Measurements from ENCODE around the gene SMIM45.
A peak's percentile ranks its signal among the peaks of the same experiment; 100 is the strongest.

Gene SMIM45

GRCh38 chr22:41936894-41937169 is 15.1 kb upstream of the SMIM45 start:
- DNase-seq (ENCODE audit: low spot score), result no peak
- Histone ChIP-seq H3K4me3 (no peak overlapping the region), H3K27ac (no peak overlapping the region), H3K4me1 (peaks cover 0 to 39% of the 10 kb centered on the region in 2 donors), H3K9me3 (no peaks in the 10 kb centered on the region), H3K27me3 (no peaks in the 10 kb centered on the region), H3K36me3 (no peaks in the 10 kb centered on the region)
- TF ChIP-seq CTCF (IDR thresholded peaks at IDR 0.05), result no peak

- H3K9me3 ChIP-seq, result no peaks in the 10 kb centered on the region
- H3K4me3 ChIP-seq, result no peak overlapping the region
- TF ChIP-seq CTCF (IDR thresholded peaks at IDR 0.05), result no peak
- peaks cover 0 to 32% of the 10 kb centered on the region in 2 donors for H3K4me1 ChIP-seq
- DNase-seq (ENCODE audit: low spot score), result peak; percentile 63
- H3K27me3 ChIP-seq, result no peaks in the 10 kb centered on the region
- H3K27ac ChIP-seq, result peak overlapping the region; percentile 8 to 35
- H3K36me3 ChIP-seq, result no peaks in the 10 kb centered on the region
These were observed 11.7 kb upstream of the SMIM45 start for GRCh38 chr22:41939981-41940831.

- no peaks in the 10 kb centered on the region for H3K9me3 ChIP-seq
- no peaks in the 10 kb centered on the region for H3K36me3 ChIP-seq
- DNase-seq (ENCODE audit: low spot score), result peak; percentile 87
- H3K27me3 ChIP-seq, result no peaks in the 10 kb centered on the region
- peak; percentile 87 to 97 for TF ChIP-seq CTCF (IDR thresholded peaks at IDR 0.05)
- H3K27ac ChIP-seq, result peak overlapping the region; percentile 8 to 35
- H3K4me3 ChIP-seq, result no peak overlapping the region
- H3K4me1 ChIP-seq, result peaks cover 0 to 30% of the 10 kb centered on the region in 2 donors
These were observed 10.9 kb upstream of the SMIM45 start for GRCh38 chr22:41940832-41941765.

GRCh38 chr22:41943661-41944209 is 8.2 kb upstream of the SMIM45 start:
- DNase-seq (ENCODE audit: low spot score), result no peak
- Histone ChIP-seq H3K4me1 (peaks cover 0 to 31% of the 10 kb centered on the region in 2 donors), H3K4me3 (no peak overlapping the region), H3K27me3 (no peaks in the 10 kb centered on the region), H3K27ac (no peak overlapping the region), H3K36me3 (no peaks in the 10 kb centered on the region), H3K9me3 (no peaks in the 10 kb centered on the region)
- no peak for TF ChIP-seq CTCF (IDR thresholded peaks at IDR 0.05)

GRCh38 chr22:41946629-41947423 is 5.1 kb upstream of the SMIM45 start, which contains the start of gene CENPM:
Gene CENPM (minus strand): TSS chr22:41947152. CDS start chr22:41947076, 76 bp downstream.
- TF ChIP-seq CTCF (IDR thresholded peaks at IDR 0.05), result peak in 1 of 2 donors; percentile 11
- Histone ChIP-seq H3K36me3 (no peaks in the 10 kb centered on the region), H3K4me1 (peaks cover 0 to 8% of the 10 kb centered on the region in 2 donors), H3K27ac (peak within 1 kb of the TSS; percentile 7 to 45), H3K4me3 (peak within 1 kb of the TSS; percentile 63 to 73), H3K27me3 (no peaks in the 10 kb centered on the region), H3K9me3 (no peaks in the 10 kb centered on the region)
- peak; percentile 92 for DNase-seq (ENCODE audit: low spot score)
